Measurements from ENCODE around the gene SCGN. TPM values are rescaled to one million over a fixed set of nuclear protein-coding genes. Genes with fewer than 3 reads are reported as not detected.

SCGN gene
- total RNA-seq, 1 donor from 2014 or later: not detected

GRCh38 chr6:25701807-25702206 lies 49.8 kb downstream of the SCGN start:
- TF ChIP-seq, protein P1, sequence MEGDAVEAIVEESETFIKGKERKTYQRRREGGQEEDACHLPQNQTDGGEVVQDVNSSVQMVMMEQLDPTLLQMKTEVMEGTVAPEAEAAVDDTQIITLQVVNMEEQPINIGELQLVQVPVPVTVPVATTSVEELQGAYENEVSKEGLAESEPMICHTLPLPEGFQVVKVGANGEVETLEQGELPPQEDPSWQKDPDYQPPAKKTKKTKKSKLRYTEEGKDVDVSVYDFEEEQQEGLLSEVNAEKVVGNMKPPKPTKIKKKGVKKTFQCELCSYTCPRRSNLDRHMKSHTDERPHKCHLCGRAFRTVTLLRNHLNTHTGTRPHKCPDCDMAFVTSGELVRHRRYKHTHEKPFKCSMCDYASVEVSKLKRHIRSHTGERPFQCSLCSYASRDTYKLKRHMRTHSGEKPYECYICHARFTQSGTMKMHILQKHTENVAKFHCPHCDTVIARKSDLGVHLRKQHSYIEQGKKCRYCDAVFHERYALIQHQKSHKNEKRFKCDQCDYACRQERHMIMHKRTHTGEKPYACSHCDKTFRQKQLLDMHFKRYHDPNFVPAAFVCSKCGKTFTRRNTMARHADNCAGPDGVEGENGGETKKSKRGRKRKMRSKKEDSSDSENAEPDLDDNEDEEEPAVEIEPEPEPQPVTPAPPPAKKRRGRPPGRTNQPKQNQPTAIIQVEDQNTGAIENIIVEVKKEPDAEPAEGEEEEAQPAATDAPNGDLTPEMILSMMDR (IDR thresholded peaks at IDR 0.05; ENCODE audit: insufficient read depth, low read length, severe bottlenecking): no peak
- Histone ChIP-seq H3K36me3 (ENCODE audit: control insufficient read depth, insufficient read depth, low read length) (no peaks in the 10 kb centered on the region), H3K4me3 (ENCODE audit: low read depth, low read length) (no peak overlapping the region), H3K27me3 (ENCODE audit: control insufficient read depth, insufficient read depth, low read length) (no peaks in the 10 kb centered on the region)
- no peak for FAIRE-seq
- DNase-seq (ENCODE audit: low read depth): no peak

DNA sequence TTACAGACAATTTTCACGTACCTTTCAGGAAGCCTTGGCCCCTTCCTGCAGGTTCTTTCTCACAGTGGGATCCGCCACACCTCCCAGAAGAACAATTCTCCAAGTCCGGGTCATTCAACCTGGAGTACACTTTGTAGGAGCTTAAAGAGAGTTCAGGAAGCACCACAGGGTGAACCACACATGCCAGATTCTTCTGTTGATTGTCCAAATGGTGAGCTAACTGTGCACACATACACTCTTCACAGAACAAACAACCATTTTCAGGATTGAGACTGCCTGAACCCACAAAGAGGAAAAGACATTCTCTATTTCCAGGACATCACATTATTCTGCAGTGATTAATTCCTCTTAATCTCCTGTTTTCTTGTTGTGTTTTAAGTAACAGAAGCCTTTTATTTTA lies 51.0 kb downstream of the SCGN start:
- TF ChIP-seq, protein P1 (IDR thresholded peaks at IDR 0.05; ENCODE audit: insufficient read depth, low read length, severe bottlenecking): no peak
- DNase-seq (ENCODE audit: low read depth) (no peak), FAIRE-seq (no peak)
- no peak overlapping the region for H3K4me3 ChIP-seq (ENCODE audit: low read depth, low read length)
- no peaks in the 10 kb centered on the region for H3K27me3 ChIP-seq (ENCODE audit: control insufficient read depth, insufficient read depth, low read length)
- no peaks in the 10 kb centered on the region for H3K36me3 ChIP-seq (ENCODE audit: control insufficient read depth, insufficient read depth, low read length)

- H3K36me3 ChIP-seq (ENCODE audit: control insufficient read depth, insufficient read depth, low read length): no peaks in the 10 kb centered on the region
- DNase-seq (ENCODE audit: low read depth): no peak
- H3K27me3 ChIP-seq (ENCODE audit: control insufficient read depth, insufficient read depth, low read length): no peaks in the 10 kb centered on the region
- H3K4me3 ChIP-seq (ENCODE audit: low read depth, low read length): no peak overlapping the region
- TF ChIP-seq, protein P1 (IDR thresholded peaks at IDR 0.05; ENCODE audit: insufficient read depth, low read length, severe bottlenecking): no peak
- no peak for FAIRE-seq
These were observed 52.0 kb downstream of the SCGN start for GRCh38 chr6:25704001-25704400.

GRCh38 chr6:25706314-25707014 lies 54.4 kb downstream of the SCGN start:
- no peaks in the 10 kb centered on the region for H3K27me3 ChIP-seq (ENCODE audit: control insufficient read depth, insufficient read depth, low read length)
- FAIRE-seq (no peak), DNase-seq (ENCODE audit: low read depth) (peak; percentile 21)
- TF ChIP-seq, protein P1 (IDR thresholded peaks at IDR 0.05; ENCODE audit: insufficient read depth, low read length, severe bottlenecking): no peak
- H3K36me3 ChIP-seq (ENCODE audit: control insufficient read depth, insufficient read depth, low read length): no peaks in the 10 kb centered on the region
- H3K4me3 ChIP-seq (ENCODE audit: low read depth, low read length): no peak overlapping the region

DNA sequence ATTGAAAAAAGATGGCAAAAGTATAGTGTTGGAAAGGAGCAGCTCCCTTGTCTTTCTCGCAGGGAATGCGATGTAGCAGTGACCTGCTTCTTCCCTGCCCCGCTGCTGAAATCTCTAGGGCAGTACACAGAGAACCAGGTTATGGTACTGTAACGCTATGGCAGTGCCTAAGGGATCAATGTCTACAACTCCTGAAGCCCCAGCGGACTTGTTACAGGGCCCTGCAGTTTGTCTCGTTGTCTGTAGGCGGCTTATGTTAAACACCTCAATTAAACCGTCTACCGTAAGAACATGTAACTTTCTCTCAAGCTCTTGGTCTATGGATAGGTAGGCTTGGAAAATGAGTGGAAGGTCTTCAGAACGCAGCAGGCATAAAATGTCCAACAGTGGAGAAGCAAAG lies 57.7 kb downstream of the SCGN start:
- no peak overlapping the region for H3K4me3 ChIP-seq (ENCODE audit: low read depth, low read length)
- FAIRE-seq: no peak
- no peaks in the 10 kb centered on the region for H3K27me3 ChIP-seq (ENCODE audit: control insufficient read depth, insufficient read depth, low read length)
- H3K36me3 ChIP-seq (ENCODE audit: control insufficient read depth, insufficient read depth, low read length): no peaks in the 10 kb centered on the region
- no peak for DNase-seq (ENCODE audit: low read depth)
- TF ChIP-seq, protein P1 (IDR thresholded peaks at IDR 0.05; ENCODE audit: insufficient read depth, low read length, severe bottlenecking): no peak

DNA sequence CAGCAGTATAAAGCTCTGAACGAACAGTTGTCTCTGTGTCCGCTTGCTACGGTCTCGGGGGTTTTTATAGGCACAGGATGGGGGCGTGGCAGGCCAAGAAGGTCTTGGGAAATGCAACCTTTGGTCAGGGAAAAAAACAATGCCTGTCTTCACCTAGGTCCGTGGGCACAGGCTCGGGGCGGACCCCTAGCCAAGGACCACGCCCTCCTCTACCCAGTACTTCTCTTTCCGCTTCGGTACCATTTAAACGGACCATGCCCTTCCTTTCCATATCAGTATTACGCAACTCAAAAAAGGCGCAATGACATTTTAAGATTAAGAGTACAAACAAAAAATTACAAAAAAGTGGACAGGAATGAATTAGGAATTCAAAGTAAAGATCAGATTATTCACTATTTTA lies 58.3 kb downstream of the SCGN start:
- FAIRE-seq (no peak), DNase-seq (ENCODE audit: low read depth) (no peak)
- TF ChIP-seq, protein P1 (IDR thresholded peaks at IDR 0.05; ENCODE audit: insufficient read depth, low read length, severe bottlenecking): no peak

More for the DNA sequence above, 58.3 kb downstream of the SCGN start:
- Histone ChIP-seq H3K36me3 (ENCODE audit: control insufficient read depth, insufficient read depth, low read length) (no peaks in the 10 kb centered on the region), H3K27me3 (ENCODE audit: control insufficient read depth, insufficient read depth, low read length) (no peaks in the 10 kb centered on the region), H3K4me3 (ENCODE audit: low read depth, low read length) (no peak overlapping the region)
